HepG2 (cell line): ENCODE data around the gene EDNRB. TPM values are rescaled to one million over a fixed set of nuclear protein-coding genes. Genes with fewer than 3 reads are reported as not detected.

ENCODE experiments used
- ATAC-seq: fragments of 200-7000 bp; cut with Tn5 transposase; 3 replicates; pipeline ENCODE4 v1.9.1; 2020; ENCODE audit warnings: mild to moderate bottlenecking, moderate library complexity
- BruUV-seq: library from RNA; stranded (reverse); fragments of 400-500 nt; replicated peaks from 2 replicates; lab custom pipeline; 2021; lab: Mats Ljungman, UMichigan
- CTCF ChIA-PET: fragments of 300-600 bp; formaldehyde crosslinking; extraction: SDS; loops from one replicate; lab custom pipeline; 2021; ENCODE audit warnings: low total read pairs, inconsistent platforms, low intra/inter-chr PET ratio; lab: Yijun Ruan, JAX
- POLR2A ChIA-PET: fragments of 350-600 bp; sonication (Branson Sonifier 250); formaldehyde crosslinking; loops from one replicate; lab custom pipeline; 2020; ENCODE audit warnings: antibody characterized with exemption, inconsistent platforms; lab: Yijun Ruan, JAX
- DNase-seq: peaks from one replicate; pipeline ENCODE4 v3.0.0-alpha.2; 2015; ENCODE audit warnings: low spot score
- FAIRE-seq: peaks from 3 replicates; lab custom pipeline; 2011; peaks lifted over from hg19 to GRCh38; lab: Jason Lieb, UNC
- H2AFZ ChIP-seq: one replicate; pipeline ENCODE4 v1.6.1; 2011; ENCODE audit warnings: low read length, inconsistent platforms
- H3K27ac ChIP-seq: fragments of 300-600 bp; 3 replicates; pipeline ENCODE4 v1.8.0; 2011; ENCODE audit warnings: mixed run types, mild to moderate bottlenecking, mixed read lengths, low read length, inconsistent platforms; ENCODE audit not compliant: insufficient read depth; ENCODE audit errors: extremely low read length
- H3K27me3 ChIP-seq, 2 experiments: fragments of 200-600 bp in 1 of 2; 2 replicates in 1 of 2; 3 replicates in 1 of 2; pipeline versions ENCODE4 v1.6.0 to v1.8.0; 2011; ENCODE audit warnings: low read length in 2 of 2, mild to moderate bottlenecking in 2 of 2, moderate library complexity in 2 of 2, inconsistent platforms in 1 of 2; ENCODE audit not compliant: insufficient read depth in 2 of 2, control insufficient read depth in 1 of 2
- H3K36me3 ChIP-seq, 2 experiments: fragments of 200-600 bp in 1 of 2; replicated peaks in 1 of 2; 2 replicates in 1 of 2; 3 replicates in 1 of 2; pipeline versions ENCODE4 v1.5.1 to v1.8.0; 2011; ENCODE audit warnings: low read length in 2 of 2, inconsistent platforms in 1 of 2; ENCODE audit not compliant: insufficient read depth in 2 of 2, control insufficient read depth in 1 of 2
- H3K4me1 ChIP-seq: 2 replicates; pipeline ENCODE4 v1.5.1; 2012; ENCODE audit warnings: low read length, inconsistent platforms; ENCODE audit not compliant: insufficient read depth
- H3K4me2 ChIP-seq: 2 replicates; pipeline ENCODE4 v1.6.0; 2011; ENCODE audit warnings: low read depth, low read length, inconsistent platforms
- H3K4me3 ChIP-seq, 3 experiments: fragments of 200-600 bp in 1 of 3; sonication (generic), shearing (Covaris generic) in 1 of 3; replicated peaks in 1 of 3; 2 replicates each; pipeline ENCODE4 v1.5.1; 2011 to 2016; ENCODE audit warnings: low read length in 3 of 3, inconsistent platforms in 2 of 3, low read depth in 2 of 3, mild to moderate bottlenecking in 2 of 3, control low read depth in 1 of 3, mixed read lengths in 1 of 3; ENCODE audit not compliant: insufficient read depth in 1 of 3
- H3K79me2 ChIP-seq: one replicate; pipeline ENCODE4 v1.6.1; 2011; ENCODE audit warnings: low read length, inconsistent platforms; ENCODE audit not compliant: insufficient read depth
- H3K9ac ChIP-seq: 2 replicates; pipeline ENCODE4 v1.6.0; 2011; ENCODE audit warnings: mild to moderate bottlenecking, low read depth, low read length, inconsistent platforms; ENCODE audit not compliant: insufficient read depth
- H3K9me3 ChIP-seq: 2 replicates; pipeline ENCODE4 v1.5.1; 2012; ENCODE audit warnings: mild to moderate bottlenecking, low read length
- H4K20me1 ChIP-seq: 2 replicates; pipeline ENCODE4 v1.6.0; 2011; ENCODE audit warnings: inconsistent platforms, mild to moderate bottlenecking, low read length, moderate library complexity; ENCODE audit not compliant: insufficient read depth
- CHD4 ChIP-seq: fragments of 200-600 bp; sonication (generic); IDR thresholded peaks from 2 replicates; pipeline ENCODE4 v1.7.0; 2017; ENCODE audit warnings: mild to moderate bottlenecking, low read length, borderline replicate concordance
- CREM ChIP-seq, 2 experiments: sonication (generic) in 1 of 2; formaldehyde crosslinking in 1 of 2; IDR thresholded peaks; 2 replicates each; pipeline versions ENCODE4 v1.4.0 to v1.6.1; 2016 to 2020; ENCODE audit warnings: antibody characterized with exemption in 1 of 2, mild to moderate bottlenecking in 1 of 2, missing genetic modification reagents in 1 of 2
- ELF4 ChIP-seq: sonication (generic); formaldehyde crosslinking; IDR thresholded peaks from 2 replicates; pipeline ENCODE4 v1.5.0; 2020; ENCODE audit warnings: missing genetic modification reagents, mild to moderate bottlenecking, moderate library complexity, borderline replicate concordance
- HNRNPLL ChIP-seq: fragments of 200-400 bp; formaldehyde crosslinking; IDR thresholded peaks from 2 replicates; pipeline ENCODE4 v1.6.1; 2017; ENCODE audit warnings: mild to moderate bottlenecking, low read depth, low read length; ENCODE audit not compliant: poor library complexity, severe bottlenecking
- HOMEZ ChIP-seq: IDR thresholded peaks from 2 replicates; pipeline ENCODE4 v1.6.1; 2016; ENCODE audit warnings: low read depth
- KAT7 ChIP-seq: IDR thresholded peaks from 2 replicates; pipeline ENCODE4 v1.6.1; 2018; ENCODE audit warnings: borderline replicate concordance, missing compliant biosample characterization
- KDM5A ChIP-seq: fragments of 200-600 bp; sonication (generic); IDR thresholded peaks from 2 replicates; pipeline ENCODE4 v1.7.0; 2018; ENCODE audit warnings: antibody characterized with exemption, mild to moderate bottlenecking, low read length, borderline replicate concordance
- MIER2 ChIP-seq: IDR thresholded peaks from 2 replicates; pipeline ENCODE4 v1.6.1; 2016; ENCODE audit warnings: missing biosample characterization, missing genetic modification reagents
- NCOR1 ChIP-seq: fragments of 200-600 bp; sonication (generic); IDR thresholded peaks from 2 replicates; pipeline ENCODE4 v1.7.0; 2017; ENCODE audit warnings: antibody characterized with exemption, low read length, borderline replicate concordance
- WIZ ChIP-seq: sonication (generic); formaldehyde crosslinking; IDR thresholded peaks from 2 replicates; pipeline ENCODE4 v1.5.1; 2020; ENCODE audit warnings: mild to moderate bottlenecking, missing genetic modification reagents
- ZNF383 ChIP-seq: sonication (generic); formaldehyde crosslinking; IDR thresholded peaks from 2 replicates; pipeline ENCODE4 v1.4.0; 2020; ENCODE audit warnings: missing genetic modification reagents, mild to moderate bottlenecking, borderline replicate concordance
- ZNF773 ChIP-seq: sonication (generic); formaldehyde crosslinking; IDR thresholded peaks from 2 replicates; pipeline ENCODE4 v1.4.0; 2020; ENCODE audit warnings: missing genetic modification reagents, borderline replicate concordance
- ZNF879 ChIP-seq: sonication (generic); formaldehyde crosslinking; IDR thresholded peaks from 2 replicates; pipeline ENCODE4 v1.8.1; 2023; ENCODE audit warnings: missing genetic modification reagents
- WGBS: methylation state at CpG from one replicate; pipeline ENCODE4 v1.1.6; 2017; ENCODE audit warnings: low lambda C conversion rate; 5-methylcytosine and 5-hydroxymethylcytosine counted together
- in situ Hi-C: cut with HindIII; loops from 2 replicates; pipeline ENCODE4 v1.10.0; 2017; ENCODE audit warnings: low pct_unique_long_range_greater_than_20kb; ENCODE audit not compliant: extremely low pct_ligation_motif_present
- intact Hi-C: fragments of 100-400 bp; cut with micrococcal nuclease; formaldehyde crosslinking; loops from one replicate; pipeline ENCODE4 v1.10.0; 2022; ENCODE audit not compliant: unreplicated experiment
- polyA plus RNA-seq, 8 experiments: library from polyadenylated mRNA; depleted of rRNA in 3 of 8; stranded (reverse) in 7 of 8; unstranded in 1 of 8; fragments of >200 nt; fragmentation: Illumina TruSeq in 4 of 8; extraction: Trizol in 4 of 8; gene quantifications; 2 replicates each; pipeline versions ENCODE4 v1.2.1 to v1.2.3, GENCODE V29; 2011 to 2016; ENCODE audit warnings: low read depth in 4 of 8, missing spikeins in 1 of 8, mixed read lengths in 1 of 8; ENCODE audit not compliant: insufficient read depth in 1 of 8
- total RNA-seq, 5 experiments: library from RNA; depleted of rRNA; stranded (reverse); fragments of >200 nt; fragmentation: Illumina TruSeq; extraction: Trizol; gene quantifications; 2 replicates each; pipeline ENCODE4 v1.2.3, GENCODE V29; 2016; ENCODE audit warnings: low read depth in 1 of 5

EDNRB gene
- total and polyA plus RNA-seq, 2 of the 13 experiments (the other 11 are each of a cell fraction or from before 2014, with no cell fraction given): not detected

- TF ChIP-seq ZNF383 (CRISPR knock-in tag): no peak
- TF ChIP-seq HOMEZ (CRISPR knock-in tag): no peak
These were observed 56.9 kb downstream of the EDNRB start (continued) for GRCh38 chr13:77861741-77862140.

- DNase-seq (no peak), FAIRE-seq (no peak), ATAC-seq (no peak)
- Histone ChIP-seq H3K4me1 (no peaks in the 10 kb centered on the region), H3K9ac (no peak overlapping the region), H3K9me3 (peaks cover 13% of the 10 kb centered on the region; the same call in 1 of the 2 replicates), H3K27ac (no peak overlapping the region), H3K4me2 (no peak overlapping the region), H3K27me3 (no peaks in the 10 kb centered on the region; a peak in 1 of 5 replicates), H4K20me1 (no peaks in the 10 kb centered on the region), H3K36me3 (no peaks in the 10 kb centered on the region), H2AFZ (no peak overlapping the region), H3K79me2 (no peaks in the 10 kb centered on the region), H3K4me3 (no peak overlapping the region)
- no TSS peak for BruUV-seq
- TF ChIP-seq KDM5A (no peak), MIER2 (no peak), ZNF879 (CRISPR knock-in tag) (no peak), NCOR1 (no peak), ZNF773 (no peak), KAT7 (CRISPR knock-in tag) (no peak), ELF4 (CRISPR knock-in tag) (no peak), CREM (IDR thresholded peaks at IDR 0.05) (no peak), CREM (CRISPR knock-in tag; IDR thresholded peaks at IDR 0.05) (no peak), CHD4 (no peak), WIZ (CRISPR knock-in tag) (no peak), HNRNPLL (no peak)
- in situ Hi-C loops (no loop called here), intact Hi-C loops (no loop called here)
- ChIA-PET CTCF (no interaction called here), POLR2A (no interaction called here)
- WGBS: 0% methylated on average over 1 of the region's 1 CpG
These were observed 58.1 kb downstream of the EDNRB start for GRCh38 chr13:77860507-77860981.
